ENCODE results near the gene PA2G4. TPM values are rescaled to one million over a fixed set of nuclear protein-coding genes. Genes with fewer than 3 reads are reported as not detected.

Gene PA2G4
- total RNA-seq, 2 experiments from 2014 or later = 242 to 243 TPM

DNA sequence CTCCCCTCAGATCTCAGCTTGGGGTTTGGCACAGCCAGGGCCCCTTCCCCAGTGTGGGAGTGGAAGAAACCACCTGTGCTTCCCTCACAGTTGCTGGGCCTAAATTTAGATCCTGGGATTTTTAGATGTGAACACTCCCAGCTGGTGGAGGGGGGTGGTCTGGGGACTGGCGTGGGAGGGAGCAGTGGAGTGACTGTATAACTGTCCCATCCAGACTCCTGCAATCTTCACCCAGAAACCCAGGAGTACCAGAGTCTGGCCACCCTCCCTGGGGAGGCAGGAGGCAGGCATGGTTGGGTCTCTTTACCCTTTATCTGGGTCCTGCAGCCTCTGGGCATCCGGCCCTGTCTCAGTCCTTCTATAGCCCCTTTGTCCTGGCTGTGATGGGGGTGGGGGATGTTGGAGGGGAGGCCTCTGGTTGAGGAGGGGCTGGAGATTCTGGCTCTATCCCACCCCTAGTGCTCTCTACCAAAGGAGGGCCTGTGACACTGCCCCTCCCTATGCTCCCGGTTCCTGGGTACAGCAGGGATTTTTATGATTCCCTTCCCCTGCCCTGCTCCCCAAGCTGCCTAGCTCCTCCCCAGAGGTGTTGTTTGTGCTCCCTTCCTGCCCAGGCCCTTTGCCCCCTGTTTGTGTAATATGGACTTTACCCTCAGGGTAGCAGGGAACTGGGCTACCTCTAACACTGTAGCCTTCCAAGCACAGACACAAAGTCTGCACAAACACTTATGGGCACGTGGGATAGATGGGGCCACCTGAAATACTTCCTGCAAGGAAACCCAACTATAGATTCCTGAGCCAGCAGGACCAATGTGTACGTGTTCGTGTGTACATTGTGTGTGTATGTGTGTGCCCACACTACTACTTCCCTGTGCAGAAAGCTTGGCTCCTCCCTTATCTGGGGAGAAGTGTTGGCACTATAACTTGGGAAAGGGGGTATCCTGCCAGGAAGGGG is 22.7 kb upstream of the PA2G4 start:
- no peak overlapping the region for H3K4me3 Mint-ChIP-seq
- POLR2A ChIA-PET = interaction anchor here (0.9 to 4.5 kb wide), 5 partner anchors 9 to 35 kb away, joined by 3 to 36 read pairs (median 3); partner anchors contain the start of genes PA2G4 and RPL41
- H3K9me3 Mint-ChIP-seq = no peaks in the 10 kb centered on the region

DNA sequence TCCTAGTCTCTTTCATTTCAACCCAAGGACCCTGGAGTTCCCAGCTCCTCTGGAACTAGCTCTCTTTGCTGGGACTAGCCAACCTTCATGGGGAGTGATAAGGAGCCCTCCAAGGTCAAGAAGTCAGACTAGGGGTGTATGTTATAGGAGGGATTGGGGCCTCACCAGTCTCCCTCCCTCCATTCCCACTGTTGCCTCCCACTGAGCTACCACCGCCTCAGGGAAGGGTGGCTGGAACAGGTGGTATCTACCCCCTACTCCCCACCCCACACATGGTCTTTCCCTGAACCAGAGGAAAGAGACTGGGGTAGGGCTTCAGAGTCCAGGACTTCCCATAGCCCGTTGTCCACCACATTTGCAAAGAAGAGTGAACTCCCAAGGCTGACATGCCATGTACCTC is 22.0 kb upstream of the PA2G4 start:
- ChIA-PET POLR2A (interaction anchor here (0.9 to 4.5 kb wide), 3 partner anchors 10 to 34 kb away, joined by 3 to 36 read pairs (median 4); partner anchors contain the start of genes PA2G4 and RPL41), CTCF (interaction anchor here (0.6 to 7.3 kb wide), 4 partner anchors 17 to 114 kb away, joined by 3 to 60 read pairs (median 4); partner anchors contain the start of genes PA2G4 and ZC3H10)
- peaks cover 35% of the 10 kb centered on the region for H3K27me3 Mint-ChIP-seq
- H3K27ac Mint-ChIP-seq = no peak overlapping the region
- H3K4me1 Mint-ChIP-seq = peaks cover 16% of the 10 kb centered on the region
- DNase-seq = no peak
- no peaks in the 10 kb centered on the region for H3K36me3 Mint-ChIP-seq (ENCODE audit: low read depth)
- H3K4me3 Mint-ChIP-seq = no peak overlapping the region
- H3K9me3 Mint-ChIP-seq = no peaks in the 10 kb centered on the region

More for the DNA sequence above, 22.7 kb upstream of the PA2G4 start:
- H3K36me3 Mint-ChIP-seq (ENCODE audit: low read depth) = no peaks in the 10 kb centered on the region
- peaks cover 16% of the 10 kb centered on the region for H3K4me1 Mint-ChIP-seq
- CTCF ChIA-PET = interaction anchor here (0.8 to 7.3 kb wide), 5 partner anchors 9 to 38 kb away, joined by 3 to 60 read pairs (median 3); partner anchors contain the start of gene PA2G4
- H3K27ac Mint-ChIP-seq = no peak overlapping the region
- peaks cover 35% of the 10 kb centered on the region for H3K27me3 Mint-ChIP-seq
- DNase-seq = no peak

GRCh38 chr12:56082967-56083366 is 21.4 kb upstream of the PA2G4 start:
- no peak overlapping the region for H3K27ac Mint-ChIP-seq
- no peaks in the 10 kb centered on the region for H3K36me3 Mint-ChIP-seq (ENCODE audit: low read depth)
- H3K9me3 Mint-ChIP-seq = no peaks in the 10 kb centered on the region
- H3K27me3 Mint-ChIP-seq = peaks cover 35% of the 10 kb centered on the region
- no peak for DNase-seq
- POLR2A ChIA-PET = interaction anchor here (0.9 to 1.2 kb wide), 2 partner anchors 10 to 34 kb away, joined by 3 to 4 read pairs; partner anchors contain the start of gene RPL41
- CTCF ChIA-PET = interaction anchor here (0.6 to 7.3 kb wide), 3 partner anchors 21 to 115 kb away, joined by 3 to 60 read pairs (median 4); partner anchors contain the start of genes PA2G4 and ZC3H10
- peaks cover 16% of the 10 kb centered on the region for H3K4me1 Mint-ChIP-seq
- no peak overlapping the region for H3K4me3 Mint-ChIP-seq

GRCh38 chr12:56084958-56085543 is 19.3 kb upstream of the PA2G4 start:
- ChIA-PET POLR2A (interaction anchor here (1.1 to 3.2 kb wide), 4 partner anchors 17 to 67 kb away, joined by 3 to 22 read pairs (median 4); partner anchors contain the start of gene PA2G4), CTCF (interaction anchor here (0.6 to 3.2 kb wide), 19 partner anchors 8 to 291 kb away, joined by 3 to 28 read pairs (median 4); partner anchors contain the start of genes ESYT1, MYL6B, PA2G4 and ZC3H10)
- no peaks in the 10 kb centered on the region for H3K9me3 Mint-ChIP-seq
- H3K4me3 Mint-ChIP-seq = no peak overlapping the region
- H3K36me3 Mint-ChIP-seq (ENCODE audit: low read depth) = no peaks in the 10 kb centered on the region
- peak; percentile 47 for DNase-seq
- H3K4me1 Mint-ChIP-seq = peaks cover 8% of the 10 kb centered on the region
- no peak overlapping the region for H3K27ac Mint-ChIP-seq
- H3K27me3 Mint-ChIP-seq = peaks cover 29% of the 10 kb centered on the region

DNA sequence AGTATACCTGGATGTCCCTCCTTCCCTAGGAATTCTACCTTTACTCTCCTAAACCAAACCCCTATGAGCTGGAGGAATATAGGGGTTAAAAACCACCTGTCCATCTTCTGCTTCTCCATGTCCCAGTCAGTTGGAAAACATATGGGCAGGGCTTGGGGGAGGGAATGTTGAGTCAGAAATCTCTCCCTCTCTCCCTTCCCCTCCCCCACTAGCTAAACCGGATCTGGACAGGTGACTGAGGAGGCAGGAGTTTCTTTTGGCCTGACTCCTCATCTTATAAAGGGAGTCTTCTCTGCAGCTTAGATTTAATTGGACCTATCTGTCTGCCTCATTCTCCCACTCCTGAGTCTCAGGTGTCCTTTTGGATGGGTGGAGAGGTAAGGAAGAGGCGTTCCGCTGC is 18.3 kb upstream of the PA2G4 start:
- peaks cover 3% of the 10 kb centered on the region for H3K4me1 Mint-ChIP-seq
- CTCF ChIA-PET = interaction anchor here (0.6 to 3.2 kb wide), 10 partner anchors 9 to 39 kb away, joined by 3 to 28 read pairs (median 6); partner anchors contain the start of genes PA2G4 and ZC3H10

DNA sequence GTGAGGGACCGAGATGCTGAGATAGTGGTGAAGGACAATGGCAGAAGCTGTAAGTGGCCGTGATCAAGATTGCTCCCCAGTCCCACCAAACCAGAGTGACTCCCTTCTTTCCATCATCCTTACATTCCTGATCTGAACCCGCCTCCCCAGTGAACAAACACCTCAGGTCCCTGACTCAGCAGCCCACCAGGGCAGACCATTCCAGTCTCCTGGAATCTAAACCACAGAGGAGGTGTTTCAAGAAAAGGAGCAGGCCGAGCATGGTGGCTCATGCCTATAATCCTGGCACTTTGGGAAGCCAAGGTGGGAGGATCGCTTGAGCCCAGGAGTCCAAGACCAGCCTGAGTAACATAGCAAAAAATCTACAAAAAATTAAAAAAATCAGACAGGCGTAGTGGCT is 17.8 kb upstream of the PA2G4 start:
- CTCF ChIA-PET = interaction anchor here (1.3 to 3.2 kb wide), 6 partner anchors 10 to 36 kb away, joined by 3 to 28 read pairs (median 6); partner anchors contain the start of genes PA2G4 and ZC3H10
- Mint-ChIP-seq H3K36me3 (ENCODE audit: low read depth) (no peaks in the 10 kb centered on the region), H3K9me3 (no peaks in the 10 kb centered on the region), H3K27ac (no peak overlapping the region), H3K27me3 (peaks cover 22% of the 10 kb centered on the region), H3K4me3 (no peak overlapping the region), H3K4me1 (peaks cover 3% of the 10 kb centered on the region)
- POLR2A ChIA-PET = interaction anchor here (0.8 to 3.2 kb wide), 4 partner anchors 15 to 32 kb away, joined by 3 to 22 read pairs (median 3); partner anchors contain the start of genes PA2G4 and ZC3H10
- DNase-seq = no peak

More for the DNA sequence above, 18.3 kb upstream of the PA2G4 start:
- Mint-ChIP-seq H3K4me3 (no peak overlapping the region), H3K36me3 (ENCODE audit: low read depth) (no peaks in the 10 kb centered on the region), H3K9me3 (no peaks in the 10 kb centered on the region), H3K27me3 (peaks cover 24% of the 10 kb centered on the region), H3K27ac (no peak overlapping the region)
- DNase-seq = no peak
- POLR2A ChIA-PET = interaction anchor here (0.8 to 3.2 kb wide), 5 partner anchors 16 to 45 kb away, joined by 3 to 22 read pairs (median 3); partner anchors contain the start of genes PA2G4 and ZC3H10

DNA sequence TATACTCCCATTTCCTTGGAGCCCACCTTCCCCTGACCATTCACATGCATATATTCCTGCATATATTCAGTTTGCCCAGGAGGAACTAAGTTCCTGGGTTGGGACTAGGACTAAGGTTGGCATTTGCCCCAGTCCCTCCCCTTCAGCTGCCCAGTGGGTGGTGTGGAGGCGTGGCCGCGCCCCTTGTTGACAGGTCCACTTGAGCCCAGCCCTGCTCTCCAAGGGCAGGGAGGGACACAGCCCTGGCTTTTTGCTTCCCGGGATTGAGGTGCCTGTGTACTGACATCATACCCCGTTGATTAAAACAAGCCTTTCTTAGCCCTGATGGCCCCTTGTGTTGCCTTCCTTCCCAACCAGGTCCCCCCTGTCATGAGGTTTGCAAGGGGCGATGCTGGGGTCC is 17.1 kb upstream of the PA2G4 start:
- no peak overlapping the region for H3K4me3 Mint-ChIP-seq
- CTCF ChIA-PET = interaction anchor here (3.2 kb wide), 1 partner anchor 16 kb away, joined by 28 read pairs; the partner anchor contains the start of gene PA2G4
- peaks cover 1% of the 10 kb centered on the region for H3K4me1 Mint-ChIP-seq
- H3K9me3 Mint-ChIP-seq = no peaks in the 10 kb centered on the region
- H3K27ac Mint-ChIP-seq = no peak overlapping the region
- no peak for DNase-seq
- no peaks in the 10 kb centered on the region for H3K36me3 Mint-ChIP-seq (ENCODE audit: low read depth)
- POLR2A ChIA-PET = interaction anchor here (3.2 kb wide), 1 partner anchor 17 kb away, joined by 22 read pairs; the partner anchor contains the start of gene PA2G4
- peaks cover 19% of the 10 kb centered on the region for H3K27me3 Mint-ChIP-seq

GRCh38 chr12:56097738-56098137 is 6.6 kb upstream of the PA2G4 start:
- Mint-ChIP-seq H3K27me3 (peaks cover 34% of the 10 kb centered on the region), H3K4me1 (peaks cover 19% of the 10 kb centered on the region), H3K4me3 (no peak overlapping the region), H3K9me3 (peaks cover 1% of the 10 kb centered on the region), H3K27ac (no peak overlapping the region), H3K36me3 (ENCODE audit: low read depth) (peaks cover 2% of the 10 kb centered on the region)
- ChIA-PET POLR2A (no interaction called here), CTCF (no interaction called here)
- DNase-seq = no peak

DNA sequence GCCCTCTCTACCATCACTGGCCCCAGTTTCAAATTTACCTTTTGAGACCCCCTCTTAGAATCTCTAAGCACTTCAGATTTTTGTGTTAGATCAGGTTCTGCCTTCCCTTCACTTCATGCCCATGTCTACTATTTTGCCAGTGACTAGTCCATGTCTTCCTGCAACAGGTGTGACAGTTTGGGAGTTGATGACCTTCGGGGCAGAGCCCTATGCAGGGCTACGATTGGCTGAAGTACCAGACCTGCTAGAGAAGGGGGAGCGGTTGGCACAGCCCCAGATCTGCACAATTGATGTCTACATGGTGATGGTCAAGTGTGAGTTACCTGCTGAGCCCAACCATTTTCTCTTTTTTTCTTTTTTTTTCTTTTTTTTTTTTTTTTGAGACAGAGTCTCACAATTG is 5.8 kb upstream of the PA2G4 start:
- Mint-ChIP-seq H3K9me3 (peaks cover 1% of the 10 kb centered on the region), H3K27me3 (peaks cover 27% of the 10 kb centered on the region), H3K4me1 (peaks cover 27% of the 10 kb centered on the region), H3K36me3 (ENCODE audit: low read depth) (peaks cover 2% of the 10 kb centered on the region), H3K4me3 (no peak overlapping the region), H3K27ac (no peak overlapping the region)
- ChIA-PET CTCF (no interaction called here), POLR2A (interaction anchor here (0.7 kb wide), 1 partner anchor 234 kb away, joined by 3 read pairs; no protein-coding TSS in a partner anchor)
- DNase-seq = no peak

GRCh38 chr12:56099787-56100186 is 4.6 kb upstream of the PA2G4 start:
- CTCF ChIA-PET = interaction anchor here (0.7 to 1.6 kb wide), 2 partner anchors 18 to 423 kb away, joined by 3 to 5 read pairs; partner anchors contain the start of gene ZC3H10
- H3K9me3 Mint-ChIP-seq = peaks cover 1% of the 10 kb centered on the region
- peaks cover 11% of the 10 kb centered on the region for H3K36me3 Mint-ChIP-seq (ENCODE audit: low read depth)
- H3K27ac Mint-ChIP-seq = no peak overlapping the region
- no peak overlapping the region for H3K4me3 Mint-ChIP-seq
- DNase-seq = no peak
- POLR2A ChIA-PET = no interaction called here
- H3K27me3 Mint-ChIP-seq = peaks cover 23% of the 10 kb centered on the region
- H3K4me1 Mint-ChIP-seq = peaks cover 30% of the 10 kb centered on the region

- Mint-ChIP-seq H3K27ac (no peak overlapping the region), H3K9me3 (peaks cover 1% of the 10 kb centered on the region), H3K4me3 (no peak overlapping the region), H3K4me1 (peaks cover 38% of the 10 kb centered on the region), H3K36me3 (ENCODE audit: low read depth) (peaks cover 19% of the 10 kb centered on the region), H3K27me3 (peaks cover 15% of the 10 kb centered on the region)
- ChIA-PET CTCF (interaction anchor here (1.0 to 3.6 kb wide), 3 partner anchors 15 to 54 kb away, joined by 3 to 28 read pairs (median 6); partner anchors contain the start of gene ZC3H10), POLR2A (interaction anchor here (9.3 kb wide), 1 partner anchor 16 kb away, joined by 226 read pairs; the partner anchor contains the start of genes RPL41 and ZC3H10)
- DNase-seq = no peak
These were observed 3.3 kb upstream of the PA2G4 start for GRCh38 chr12:56101045-56101444.

DNA sequence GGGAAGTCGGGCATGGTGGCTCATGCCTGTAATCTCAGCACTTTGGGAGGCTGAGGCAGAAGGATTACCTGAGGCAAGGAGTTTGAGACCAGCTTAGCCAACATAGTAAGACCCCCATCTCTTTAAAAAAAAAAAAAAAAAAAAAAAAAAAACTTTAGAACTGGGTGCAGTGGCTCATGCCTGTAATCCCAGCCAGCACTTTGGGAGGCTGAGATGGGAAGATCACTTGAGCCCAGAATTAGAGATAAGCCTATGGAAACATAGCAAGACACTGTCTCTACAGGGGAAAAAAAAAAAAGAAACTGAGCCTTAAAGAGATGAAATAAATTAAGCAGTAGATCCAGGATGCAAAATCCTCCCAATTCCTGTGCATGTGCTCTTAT is 1.7 kb upstream of the PA2G4 start:
- Mint-ChIP-seq H3K4me1 (peaks cover 51% of the 10 kb centered on the region), H3K4me3 (peak overlapping the region; percentile 99), H3K27me3 (peaks cover 6% of the 10 kb centered on the region), H3K27ac (peak overlapping the region; percentile 98), H3K36me3 (ENCODE audit: low read depth) (peaks cover 34% of the 10 kb centered on the region), H3K9me3 (peaks cover 1% of the 10 kb centered on the region)
- POLR2A ChIA-PET = interaction anchor here (0.6 to 9.3 kb wide), 25 partner anchors 11 to 556 kb away, joined by 3 to 226 read pairs (median 6); partner anchors contain the start of genes CD63, CNPY2, COQ10A and CS
- CTCF ChIA-PET = interaction anchor here (0.7 to 4.2 kb wide), 8 partner anchors 15 to 364 kb away, joined by 3 to 60 read pairs (median 8); partner anchors contain the start of genes ERBB3, ESYT1, RPL41 and ZC3H10
- DNase-seq = no peak
